Stimulated activated CD4-positive, alpha-beta T cell treated with anti-CD3 and anti-CD28 coated beads, TNF-alpha, amount 100 ng/mL, for 1 hour (primary cell): ENCODE results near the gene TTC28.

ENCODE experiments used
- DNase-seq, 3 donors: peaks; one replicate each; pipeline ENCODE4 v3.0.0-alpha.2; 2020; ENCODE audit warnings: low read depth in 3 of 3, low spot score in 1 of 3

The TTC28 gene

DNA sequence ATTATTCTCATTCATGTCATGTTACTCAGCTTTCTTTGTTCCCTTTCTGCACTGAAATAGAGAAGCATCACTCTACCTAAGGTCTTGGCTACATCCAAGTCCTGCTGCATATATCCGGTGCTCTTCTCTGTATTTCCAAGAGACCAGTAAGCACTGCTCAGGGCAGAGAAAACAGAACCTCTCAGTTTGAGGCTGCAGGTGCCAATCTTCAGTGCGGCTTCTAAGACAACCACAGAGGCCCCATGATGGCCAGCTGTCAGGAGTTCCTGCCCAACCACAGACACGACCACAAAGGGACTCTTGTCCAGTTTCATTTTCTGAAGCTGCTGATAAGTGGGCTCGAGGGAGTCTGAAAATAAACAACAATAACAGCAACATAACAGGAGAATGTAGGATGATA, 382.1 kb downstream of the TTC28 start:
- DNase-seq: no peak

DNA sequence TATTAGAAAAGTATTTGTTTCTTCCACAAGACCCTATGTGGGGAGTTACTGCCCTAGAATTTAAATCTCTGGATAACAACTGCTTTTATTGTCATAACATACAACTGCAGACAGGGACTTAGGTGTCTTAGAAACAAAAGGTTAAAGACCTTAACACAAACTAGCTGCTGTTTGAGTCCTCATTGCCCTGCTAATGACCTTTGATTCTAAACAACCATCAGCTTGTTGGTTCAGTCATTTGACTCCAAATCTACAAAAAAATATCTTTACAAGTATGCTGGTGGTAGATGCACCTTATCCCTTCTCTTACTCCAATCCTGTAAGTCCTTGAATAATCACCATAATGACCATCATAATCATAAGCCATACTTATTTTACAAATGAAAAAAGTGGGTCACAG, 383.2 kb downstream of the TTC28 start:
- no peak for DNase-seq

DNA sequence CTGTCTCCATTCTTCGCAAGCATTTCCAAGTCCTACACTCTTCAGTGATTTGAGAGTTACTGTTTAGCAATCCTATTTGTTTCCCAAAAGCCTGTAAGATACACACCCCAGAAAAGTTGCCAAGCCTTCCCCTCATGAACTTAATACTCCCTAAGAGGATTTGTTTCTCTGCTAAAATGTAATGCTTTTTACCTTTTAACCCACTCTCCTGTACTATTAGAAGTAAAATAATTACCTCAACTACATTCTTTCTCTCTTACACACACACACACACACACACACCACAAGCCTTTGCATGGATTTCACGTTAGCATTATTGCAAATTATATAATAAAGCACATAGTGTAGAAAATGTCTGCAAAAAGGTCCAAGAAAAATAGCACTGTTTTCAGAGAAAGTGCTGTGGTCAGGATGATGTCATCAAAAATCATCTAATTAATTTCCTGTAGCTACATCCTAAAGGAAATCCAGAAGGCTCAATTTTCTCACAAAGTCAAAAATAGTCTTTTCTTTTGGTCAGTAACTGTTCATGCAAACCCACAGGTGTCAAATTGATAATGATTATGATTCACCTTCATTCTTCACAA, 396.5 kb downstream of the TTC28 start:
- DNase-seq: no peak

DNA sequence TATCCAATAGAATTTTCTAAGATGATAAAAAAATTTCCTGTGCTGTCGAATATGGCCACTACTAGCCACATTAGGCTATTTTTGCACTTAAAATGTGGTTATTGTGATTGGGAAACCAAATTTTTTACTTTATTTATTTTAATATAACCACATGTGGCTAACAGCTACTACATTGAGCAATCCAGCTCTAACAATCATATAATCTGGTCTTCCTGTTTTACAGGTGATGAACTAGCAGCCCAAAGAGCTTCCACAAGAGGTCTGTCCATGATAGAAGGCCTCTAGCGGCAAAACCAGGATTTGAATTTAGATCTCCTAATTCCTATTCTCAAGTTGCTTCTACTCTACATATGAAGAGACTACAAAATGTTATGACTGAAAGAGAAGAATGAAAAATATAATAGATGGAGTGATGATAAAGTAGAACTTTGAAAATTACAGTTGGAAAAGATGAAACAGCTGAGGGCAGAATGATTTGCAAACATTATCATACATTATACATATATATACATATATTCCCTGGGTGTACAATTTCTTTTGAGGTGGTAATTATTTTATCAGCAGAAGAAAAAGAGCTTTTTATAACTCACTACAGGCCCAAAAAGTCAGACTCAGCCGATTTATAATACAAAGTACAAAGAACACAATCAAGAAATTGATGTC, 397.1 kb downstream of the TTC28 start:
- DNase-seq: no peak

DNA sequence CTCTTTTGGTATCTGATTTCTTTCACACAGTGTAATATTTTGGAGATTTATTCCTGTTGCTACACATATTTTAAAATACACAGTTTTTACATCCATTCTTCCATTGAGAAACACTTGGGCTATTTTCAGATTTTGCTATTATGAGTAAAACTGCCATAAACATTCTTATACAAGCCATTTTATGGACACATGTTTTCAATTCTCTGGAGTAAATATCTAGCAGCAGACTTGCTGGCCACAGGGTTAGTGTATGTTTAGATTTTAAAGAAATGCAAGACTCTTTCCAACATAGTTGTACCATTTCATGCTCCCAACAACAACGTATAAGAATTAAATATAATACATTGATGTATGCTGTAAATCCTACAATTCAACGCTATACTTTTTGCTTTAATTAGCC, 399.8 kb downstream of the TTC28 start:
- no peak for DNase-seq

DNA sequence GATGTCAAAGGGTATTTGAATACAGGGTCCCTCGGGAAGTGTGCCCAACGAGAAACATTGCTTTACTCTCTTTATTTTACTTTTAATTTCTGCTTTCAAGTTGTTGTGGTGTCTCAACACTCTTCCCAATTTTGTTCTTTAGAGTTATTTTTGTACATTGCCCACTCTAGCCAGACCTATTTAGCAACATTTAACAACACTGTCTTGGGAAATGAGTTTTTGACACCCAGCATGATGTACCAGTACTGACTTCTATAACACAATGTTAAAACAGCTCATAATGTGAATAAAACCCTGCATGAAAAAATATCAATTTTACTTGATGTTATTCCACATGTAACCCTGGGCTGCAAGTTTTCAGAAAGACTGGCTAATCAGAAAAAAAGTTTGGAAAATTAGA, 410.4 kb downstream of the TTC28 start:
- DNase-seq: no peak

DNA sequence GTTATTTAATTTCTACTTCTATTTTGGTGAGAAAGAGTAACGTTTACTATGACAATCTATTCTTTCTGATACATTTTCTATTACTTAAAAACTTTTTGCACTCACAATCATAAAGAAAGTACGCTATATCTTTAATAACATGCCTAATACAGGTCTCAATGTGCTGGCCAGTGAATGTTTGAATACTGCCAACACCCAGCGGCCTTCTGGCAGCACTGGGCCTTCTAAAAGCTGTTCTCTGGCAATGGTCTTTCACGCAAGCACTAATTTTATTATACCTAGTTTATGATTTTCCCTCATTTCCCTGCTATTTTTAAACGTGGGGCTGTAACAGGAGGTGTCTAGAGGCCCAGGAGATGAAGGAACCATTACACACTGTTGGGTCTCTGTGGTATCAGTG, 410.8 kb downstream of the TTC28 start:
- DNase-seq: no peak

DNA sequence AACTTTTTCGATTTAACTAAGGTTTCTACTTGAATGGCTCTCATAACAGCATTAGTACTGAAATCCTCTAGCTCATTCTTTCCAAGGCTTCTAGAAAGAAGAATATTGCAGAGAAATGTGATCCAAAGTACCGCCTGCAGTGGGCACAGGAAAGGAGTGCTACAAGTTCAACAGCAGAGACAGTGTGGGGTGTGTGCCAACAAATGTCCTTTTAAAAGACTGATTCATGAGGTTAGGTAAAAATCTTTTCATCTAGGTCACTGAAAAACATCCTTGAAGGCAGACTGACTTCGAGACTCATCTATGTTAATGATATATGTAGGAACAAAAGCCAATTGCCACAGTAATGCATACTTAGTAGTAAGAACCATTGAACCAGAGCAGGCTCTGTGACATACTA, 411.5 kb downstream of the TTC28 start:
- no peak for DNase-seq

DNA sequence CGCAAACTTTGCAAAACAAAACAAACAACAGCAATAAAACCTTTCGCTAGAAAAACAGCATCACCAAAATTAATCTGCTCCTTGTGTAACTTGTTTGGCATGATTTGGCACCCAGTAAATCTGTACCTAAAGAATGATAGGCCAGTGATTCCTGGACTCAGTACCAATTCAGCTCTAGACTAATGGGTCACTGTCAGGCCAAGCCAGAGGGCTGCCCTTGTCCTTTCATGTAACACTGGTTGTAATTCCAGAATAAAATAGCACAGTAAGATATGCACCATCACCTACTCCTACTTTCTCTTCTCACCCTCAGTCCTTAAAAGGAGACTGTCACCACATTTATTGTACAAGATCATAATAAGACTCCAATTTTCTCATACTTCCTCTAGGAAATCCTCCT, 419.0 kb downstream of the TTC28 start:
- DNase-seq: no peak

DNA sequence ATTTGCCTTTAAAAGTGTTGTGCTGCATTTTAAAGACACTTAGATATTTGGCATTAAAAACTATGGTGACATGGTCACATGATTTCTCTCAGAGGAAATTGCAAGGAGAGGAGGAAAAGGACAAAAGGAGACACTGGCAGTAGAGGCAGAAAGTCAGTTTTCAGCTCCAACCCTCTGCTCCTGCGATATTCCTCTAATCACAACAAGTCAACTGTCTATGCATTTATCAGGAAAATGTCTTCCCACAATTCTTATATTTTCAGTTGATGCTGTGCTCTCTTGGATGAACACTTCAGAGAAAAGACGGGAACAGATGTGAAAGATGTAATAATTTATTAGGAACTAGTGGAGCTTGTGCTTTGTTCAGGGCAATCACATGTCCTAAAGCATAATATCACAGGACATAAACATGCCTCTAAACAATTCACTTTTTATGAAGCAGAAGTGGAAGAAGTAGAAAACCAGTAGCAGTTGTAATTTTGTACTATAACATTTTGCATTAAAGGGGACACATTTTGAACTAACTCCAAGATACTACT, 419.8 kb downstream of the TTC28 start:
- DNase-seq: no peak

DNA sequence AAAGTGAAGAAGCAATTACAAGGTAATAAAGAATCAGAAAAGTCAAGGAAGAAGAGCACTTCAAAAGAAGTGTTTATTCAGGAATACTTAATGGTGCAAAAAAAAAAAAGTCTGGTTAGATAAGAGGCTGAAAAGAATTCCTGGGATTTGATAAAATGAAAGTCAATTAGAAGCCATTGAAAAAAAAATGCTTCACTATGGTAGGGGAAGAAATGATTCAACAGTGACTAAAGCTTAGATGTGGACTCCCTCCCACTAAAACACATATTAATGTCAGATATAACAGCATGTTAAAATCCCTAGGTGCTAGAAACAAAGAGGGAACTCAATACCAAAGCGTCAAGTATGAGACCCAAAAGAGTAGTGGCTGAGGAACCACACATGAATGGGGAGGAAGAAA, 425.2 kb downstream of the TTC28 start:
- no peak for DNase-seq

DNA sequence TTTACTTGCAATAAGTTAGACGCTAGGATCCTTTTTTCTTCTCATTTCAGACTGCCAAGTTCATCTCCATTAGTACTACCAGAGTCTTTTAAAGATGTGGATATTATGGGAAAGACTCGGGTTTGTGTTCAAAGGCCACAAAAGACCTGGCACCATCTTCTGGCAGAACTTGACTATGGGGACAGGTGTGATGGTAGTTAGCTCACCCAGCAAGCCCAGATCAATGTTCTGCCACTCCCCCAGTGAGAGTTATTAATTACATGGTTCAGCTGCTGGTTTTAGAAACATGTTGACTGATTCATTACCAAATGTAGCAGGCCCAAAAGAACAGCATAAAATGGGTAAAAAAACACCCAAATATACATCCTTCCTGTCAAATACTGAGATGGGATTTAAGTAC, 427.1 kb downstream of the TTC28 start:
- no peak for DNase-seq

DNA sequence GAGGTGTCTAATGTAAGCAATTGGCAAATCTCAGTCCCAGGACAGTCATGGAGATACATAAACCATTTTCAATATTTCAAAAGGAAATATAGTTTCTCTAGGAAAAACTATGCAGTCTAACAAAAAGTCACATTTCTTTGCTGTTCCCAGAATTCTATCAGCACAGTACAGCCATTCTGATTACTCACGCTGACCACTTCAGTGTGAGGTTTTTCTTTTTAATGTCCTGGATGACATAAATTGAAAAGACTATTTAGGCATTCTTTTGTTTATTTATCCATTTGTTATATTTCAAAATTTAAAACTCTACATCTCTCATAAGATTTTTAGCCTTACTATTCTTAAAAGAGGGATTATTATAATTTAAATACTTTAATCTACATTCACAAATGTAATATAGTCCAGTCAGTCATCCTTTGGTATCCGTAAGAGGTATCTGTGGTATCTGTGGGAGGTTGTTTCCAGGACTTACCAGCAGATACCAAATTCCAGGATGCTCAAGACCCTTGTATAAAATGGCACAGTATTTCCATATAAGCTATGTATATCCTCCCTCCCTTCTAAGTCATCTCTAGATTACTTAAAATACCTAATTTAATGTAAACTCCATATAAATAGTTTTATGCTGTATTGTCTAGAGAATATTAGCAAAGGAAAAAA, 429.5 kb downstream of the TTC28 start:
- DNase-seq: no peak

DNA sequence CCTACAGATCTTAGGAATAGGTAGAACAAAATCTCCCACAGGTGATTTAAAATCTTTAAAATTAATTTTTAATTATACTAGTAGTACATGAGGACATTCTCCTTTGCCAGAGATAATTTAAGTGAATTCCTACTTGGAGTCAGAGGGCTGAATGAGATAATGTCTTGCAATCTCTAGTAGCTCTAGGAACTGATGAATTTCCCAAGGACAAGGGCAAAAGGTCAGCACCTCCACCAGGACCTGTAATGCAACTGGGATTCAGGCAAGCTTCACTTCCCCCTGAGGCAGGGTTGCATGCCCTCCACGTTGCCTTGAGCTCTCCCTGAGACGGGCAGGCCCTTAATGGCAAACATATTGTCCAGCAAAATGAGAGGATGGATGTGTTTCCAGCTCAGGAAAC, 430.2 kb downstream of the TTC28 start:
- no peak for DNase-seq

DNA sequence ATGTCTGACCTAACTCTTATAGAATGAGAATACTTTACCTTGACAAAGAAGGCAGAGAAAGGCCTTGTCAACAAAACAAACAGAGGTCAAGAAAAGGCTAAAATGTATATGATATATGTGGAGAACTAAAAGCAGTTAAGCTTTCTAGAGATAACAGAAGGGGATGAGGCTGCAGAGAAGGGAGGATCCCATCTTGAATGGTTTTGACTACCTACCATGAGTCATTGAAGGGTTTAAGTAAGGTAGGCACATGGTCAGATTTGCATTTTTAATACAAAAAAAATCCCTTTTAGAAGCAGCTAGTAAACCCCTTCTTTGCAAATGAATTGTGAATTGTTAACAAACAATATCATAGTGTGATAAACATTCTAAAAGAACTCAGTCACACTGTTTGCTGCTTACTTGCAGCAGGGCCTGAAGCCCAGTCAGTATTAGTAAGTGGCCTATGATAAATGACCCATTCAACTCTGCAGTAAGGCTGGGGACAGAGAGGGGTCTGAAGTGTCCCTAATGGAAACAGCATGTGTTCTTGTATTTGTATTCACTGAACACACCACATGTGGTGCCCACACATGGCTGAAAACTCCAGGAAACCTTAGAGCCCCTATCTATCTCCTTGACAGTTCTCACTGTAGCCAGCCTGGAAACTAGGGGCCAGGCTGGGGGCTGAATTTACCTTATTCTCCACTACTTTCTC, 431.8 kb downstream of the TTC28 start:
- no peak for DNase-seq

DNA sequence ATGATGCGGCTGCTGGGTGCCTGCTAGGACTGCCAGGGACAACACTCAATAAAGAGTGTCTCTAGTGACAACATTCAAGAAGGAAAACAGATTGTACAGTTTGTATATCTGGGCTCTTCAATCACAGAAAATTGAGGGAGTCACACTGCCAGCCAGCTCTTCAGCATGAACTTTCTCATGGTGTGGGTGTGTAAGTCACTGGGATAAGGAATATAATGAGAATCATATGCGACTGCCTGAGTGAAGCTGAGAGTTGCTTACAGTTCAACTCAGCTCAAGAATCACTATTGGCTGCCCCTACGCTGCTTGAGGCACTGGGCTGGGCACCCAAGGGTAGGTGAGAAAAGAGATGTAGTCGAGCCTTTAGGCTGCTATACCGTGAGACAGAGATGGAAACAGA, 432.5 kb downstream of the TTC28 start:
- DNase-seq: no peak

DNA sequence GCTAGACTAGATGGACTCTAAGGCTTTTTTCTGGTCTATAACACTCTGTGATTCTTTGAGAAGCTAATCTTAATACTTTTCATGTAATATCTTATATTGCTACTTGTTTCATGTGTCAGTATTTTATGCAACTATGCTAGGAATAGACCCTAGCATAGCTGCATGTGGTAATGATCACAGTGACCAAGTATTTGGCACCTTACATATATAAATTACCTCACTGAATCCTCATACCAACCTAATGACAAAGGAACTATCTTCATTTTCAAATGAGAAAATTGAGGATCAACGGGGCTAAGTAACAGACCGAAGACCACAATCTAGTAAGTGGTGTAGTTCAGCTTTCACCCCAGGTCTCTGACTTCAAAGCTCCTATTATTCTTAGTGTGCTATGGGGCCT, 433.2 kb downstream of the TTC28 start:
- no peak for DNase-seq

DNA sequence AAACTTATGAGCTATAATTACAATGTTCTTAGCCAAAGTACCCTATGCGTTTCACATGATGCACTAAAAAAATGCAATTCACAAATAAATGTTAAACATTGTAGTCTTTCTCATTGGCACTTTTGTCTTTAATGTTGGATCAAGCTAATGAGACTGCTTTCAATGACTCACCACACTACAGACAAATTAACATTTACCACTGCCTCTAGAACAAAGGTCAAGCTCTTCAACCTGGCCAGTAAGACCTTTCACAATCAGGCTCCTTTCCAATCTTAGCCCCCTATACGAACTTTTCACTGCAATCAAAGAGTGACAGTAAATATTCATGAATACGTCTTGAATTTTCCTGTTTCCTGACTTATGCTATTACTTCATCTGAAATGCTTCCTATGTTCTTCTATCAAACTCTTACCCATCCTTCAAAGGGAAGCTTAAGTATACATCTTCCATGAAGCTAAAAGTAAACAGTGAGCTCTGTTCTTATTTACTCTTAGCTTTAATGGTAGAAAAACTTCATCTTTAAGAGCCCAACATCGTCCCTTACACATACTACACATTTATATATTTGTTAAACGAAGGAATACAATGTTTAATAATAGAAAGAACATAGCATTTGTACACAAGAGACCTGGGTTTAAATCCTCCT, 433.9 kb downstream of the TTC28 start:
- DNase-seq: no peak

DNA sequence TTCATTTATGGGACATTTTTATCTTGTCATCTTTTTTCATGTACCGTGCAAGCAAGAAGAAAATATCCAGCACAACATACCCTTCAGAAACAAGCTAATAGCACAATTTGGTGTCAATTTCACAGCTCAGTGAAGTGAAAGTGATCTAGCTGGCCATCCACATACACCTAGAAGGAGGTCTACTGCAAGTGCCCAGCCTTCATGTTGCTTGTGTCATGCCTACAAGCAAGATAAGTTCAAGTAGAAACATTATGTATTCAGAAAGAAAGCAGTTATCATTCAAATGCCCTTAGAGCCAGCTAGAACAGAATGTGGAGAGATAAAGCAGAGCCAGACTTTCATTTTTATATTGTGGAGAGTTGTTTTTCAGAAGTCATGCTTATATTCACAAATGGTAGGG, 434.9 kb downstream of the TTC28 start:
- DNase-seq: no peak

DNA sequence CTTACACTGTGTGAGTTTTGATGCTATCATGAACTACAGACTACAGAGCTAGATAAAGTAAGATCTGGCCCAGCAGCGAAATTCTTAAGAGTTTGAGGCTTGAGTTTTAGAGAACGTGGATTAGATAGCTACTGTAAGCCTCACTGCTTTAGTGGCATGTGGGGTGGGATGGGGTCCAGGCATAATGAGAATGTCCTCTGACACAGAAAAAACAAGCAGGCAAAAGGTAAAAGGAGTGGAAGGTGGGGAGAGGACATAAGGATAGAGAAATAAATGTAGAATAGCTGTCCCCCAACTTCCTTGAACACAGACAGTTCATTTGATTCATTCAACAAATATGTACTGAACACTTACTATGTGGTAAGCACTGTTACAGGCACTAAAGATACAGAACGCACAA, 436.1 kb downstream of the TTC28 start:
- no peak for DNase-seq

DNA sequence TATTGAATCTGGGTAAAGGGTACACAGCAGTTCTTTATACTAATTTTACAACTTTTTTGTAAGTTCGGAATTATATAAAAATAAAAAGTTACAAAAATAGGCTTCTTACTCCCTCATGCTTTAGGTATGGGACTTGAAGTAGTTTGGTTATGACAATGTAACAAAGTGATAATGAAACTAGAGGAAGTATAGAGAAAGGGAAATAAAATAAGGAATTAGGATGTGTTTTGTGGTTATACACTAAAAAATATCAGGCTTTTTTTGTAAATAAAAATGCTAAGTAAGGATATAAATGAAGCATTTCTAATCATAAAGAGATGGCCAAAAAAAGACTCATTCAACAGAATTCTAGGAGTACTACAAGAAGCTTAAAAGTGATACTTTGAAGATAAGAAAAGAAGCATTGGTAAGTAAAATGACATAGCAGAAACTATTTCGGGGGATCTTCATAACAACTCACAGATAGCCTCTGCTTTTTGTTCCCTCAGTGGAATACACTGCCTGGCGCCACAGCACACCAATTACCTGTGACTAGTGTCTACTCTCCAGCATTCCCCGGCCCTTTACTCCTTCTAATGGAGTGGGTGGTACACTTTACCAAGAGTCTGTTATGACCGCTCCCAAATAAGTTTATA, 437.9 kb downstream of the TTC28 start:
- no peak for DNase-seq
